GM23338 (cell line): Measurements from ENCODE around the gene PIRT.

Source experiments
- CTCF ChIP-seq, 2 experiments: fragments of 200-600 bp in 1 of 2; sonication (generic) in 1 of 2; conservative IDR thresholded peaks; 2 replicates each; pipeline versions ENCODE4 v1.5.1 to v1.6.1; 2016 to 2017; ENCODE audit warnings: antibody characterized with exemption in 2 of 2, low read depth in 2 of 2, mild to moderate bottlenecking in 2 of 2, moderate library complexity in 1 of 2
- ETS1 ChIP-seq: IDR thresholded peaks from 2 replicates; pipeline ENCODE4 v1.6.1; 2016; ENCODE audit warnings: antibody characterized with exemption
- EZH2 ChIP-seq: fragments of 200-600 bp; sonication (generic); IDR thresholded peaks from one replicate; pipeline ENCODE4 v1.8.0; 2017; ENCODE audit warnings: antibody characterized with exemption, mild to moderate bottlenecking, low read depth; ENCODE audit not compliant: unreplicated experiment
- EZH2phosphoT487 ChIP-seq: fragments of 200-600 bp; sonication (generic); IDR thresholded peaks from one replicate; pipeline ENCODE4 v1.8.1; 2018; ENCODE audit warnings: antibody characterized with exemption; ENCODE audit not compliant: unreplicated experiment
- POLR2AphosphoS5 ChIP-seq: IDR thresholded peaks from 2 replicates; pipeline ENCODE4 v1.6.1; 2016; ENCODE audit warnings: antibody characterized with exemption, low read depth
- REST ChIP-seq: IDR thresholded peaks from one replicate; pipeline ENCODE4 v1.6.1; 2018; ENCODE audit warnings: antibody characterized with exemption; ENCODE audit not compliant: unreplicated experiment

- no peak for TF ChIP-seq REST
- TF ChIP-seq CTCF (conservative IDR thresholded peaks at IDR 0.05; ENCODE audit: low read depth in 2 of 2): no peak
- no peak for TF ChIP-seq ETS1
- TF ChIP-seq POLR2AphosphoS5: no peak
- TF ChIP-seq EZH2phosphoT487: no peak
- no peak for TF ChIP-seq EZH2
These were observed 60.0 kb downstream of the PIRT start for GRCh38 chr17:10777890-10778289.
